Liver (tissue), 2 donors: ENCODE data around the gene SAMD8.

Source experiments
- CTCF ChIP-seq: fragments of 150-350 bp; IDR thresholded peaks from 2 replicates; pipeline ENCODE4 v1.5.1; 2017; ENCODE audit warnings: improper control_type of control experiment, low read depth, low read length; ENCODE audit not compliant: missing input control
- YY1 ChIP-seq: IDR thresholded peaks from 2 replicates; pipeline ENCODE4 v1.6.1; 2016; ENCODE audit warnings: antibody characterized with exemption, mild to moderate bottlenecking
- donor health status: healthy.

DNA sequence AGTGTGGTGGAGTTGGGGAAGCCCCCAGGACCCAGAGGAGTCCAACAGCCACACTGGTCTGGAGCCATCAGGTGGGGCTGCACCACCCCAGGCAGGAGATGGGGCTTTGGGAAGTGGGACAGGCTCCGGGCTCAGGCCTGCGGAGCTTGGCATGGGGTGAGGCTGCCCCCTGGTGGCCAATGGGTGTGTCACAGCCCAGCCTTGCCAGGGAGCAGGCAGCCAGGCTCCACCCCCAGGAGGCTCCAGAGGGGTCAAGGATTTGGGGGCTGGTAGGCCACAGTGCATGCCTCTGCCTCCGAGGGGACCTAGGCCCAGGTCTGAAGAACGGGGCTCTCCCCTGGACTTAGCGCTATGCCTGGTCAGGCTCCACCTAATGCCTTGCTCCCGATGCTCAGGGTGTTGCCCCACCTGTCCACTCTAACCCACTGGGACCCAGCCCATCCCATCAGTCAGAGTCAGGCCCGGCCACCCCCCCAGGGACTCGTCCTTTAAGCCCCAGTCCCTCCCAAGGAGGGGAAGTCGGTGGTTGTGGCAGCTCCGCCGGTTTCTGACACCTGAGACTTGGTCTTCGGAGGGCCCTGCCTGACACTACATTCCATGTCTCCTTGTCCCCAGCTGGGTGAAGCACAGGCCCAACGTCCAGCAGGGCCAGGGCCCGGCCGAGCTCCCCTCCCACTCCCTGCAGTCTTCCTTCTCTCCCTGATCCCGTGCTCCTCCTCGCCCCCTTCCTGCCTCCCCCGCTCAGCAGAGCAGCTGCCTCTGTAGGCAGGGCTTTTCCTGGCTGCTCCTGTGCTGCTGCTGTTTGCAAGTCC is 11.3 kb upstream of the SAMD8 start:
- TF ChIP-seq CTCF (peak; percentile 97), YY1 (no peak)
